ENCODE data around the gene LRIG1.

Gene LRIG1

GRCh38 chr3:66410976-66411375 lies 89.8 kb downstream of the LRIG1 start:
- Histone ChIP-seq H3K27ac (ENCODE audit: low read length) (no peak overlapping the region), H3K36me3 (ENCODE audit: control insufficient read depth, insufficient read depth, low read length) (peaks cover 47% of the 10 kb centered on the region), H3K9me3 (ENCODE audit: control insufficient read depth, insufficient read depth, low read length) (no peaks in the 10 kb centered on the region), H3K4me1 (ENCODE audit: control insufficient read depth, insufficient read depth, low read length) (peaks cover 5% of the 10 kb centered on the region), H3K4me3 (ENCODE audit: low read length) (no peak overlapping the region), H3K27me3 (ENCODE audit: control insufficient read depth, insufficient read depth, low read length) (no peaks in the 10 kb centered on the region)
- no CpG with 5 or more reads among the region's 7 CpGs for WGBS (ENCODE audit: insufficient coverage, insufficient read length)
- DNase-seq (ENCODE audit: low read depth, low spot score), result no peak

DNA sequence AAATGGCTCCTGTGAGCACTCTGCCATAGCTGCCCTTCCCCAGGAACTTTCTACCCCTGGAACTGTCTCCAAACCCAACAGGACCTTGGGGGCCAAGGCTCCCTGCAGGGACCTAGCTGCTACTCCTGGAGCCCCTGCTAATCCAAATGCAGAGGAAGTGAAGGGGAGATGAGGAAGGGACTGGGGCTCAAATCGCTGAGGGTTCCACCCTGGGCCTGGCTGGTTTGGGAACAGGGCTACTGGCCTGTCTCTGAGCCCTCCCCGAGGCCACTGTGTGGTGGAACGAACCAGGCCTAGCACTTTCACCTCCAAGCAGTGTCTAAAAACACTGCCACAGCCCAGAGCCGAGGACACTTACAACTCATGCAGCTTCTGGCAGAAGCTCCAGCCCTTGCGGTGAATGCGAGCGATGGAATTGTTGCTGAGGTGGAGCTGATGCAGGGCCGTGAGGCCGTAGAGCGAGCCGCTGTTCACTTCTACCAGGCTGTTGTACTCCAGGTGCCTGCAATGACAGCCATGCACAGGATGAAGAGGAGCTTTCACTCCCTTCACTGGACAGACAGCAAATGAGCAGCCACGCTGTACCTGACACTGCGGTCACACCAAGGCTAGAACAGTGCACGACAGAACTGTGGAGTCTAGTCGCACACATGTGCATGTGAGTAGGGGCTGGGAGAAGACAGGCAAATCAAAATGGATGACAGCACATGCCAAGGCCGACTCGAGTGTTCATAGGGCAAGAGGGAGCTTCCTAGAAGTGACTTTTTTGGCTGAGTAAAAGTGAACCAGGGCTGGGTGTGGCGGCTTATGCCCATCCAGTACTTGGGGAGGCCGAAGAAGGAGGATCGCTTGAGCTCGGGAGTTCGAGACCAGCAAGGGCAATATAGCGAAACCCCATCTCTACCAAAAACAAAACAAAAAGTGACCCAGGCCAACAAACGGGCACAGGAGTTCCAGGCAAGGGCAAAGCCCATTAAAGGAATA lies 90.8 kb downstream of the LRIG1 start:
- Histone ChIP-seq H3K27ac (ENCODE audit: low read length) (no peak overlapping the region), H3K4me1 (ENCODE audit: control insufficient read depth, insufficient read depth, low read length) (peaks cover 5% of the 10 kb centered on the region)
- no CpG with 5 or more reads among the region's 24 CpGs for WGBS (ENCODE audit: insufficient coverage, insufficient read length)

DNA sequence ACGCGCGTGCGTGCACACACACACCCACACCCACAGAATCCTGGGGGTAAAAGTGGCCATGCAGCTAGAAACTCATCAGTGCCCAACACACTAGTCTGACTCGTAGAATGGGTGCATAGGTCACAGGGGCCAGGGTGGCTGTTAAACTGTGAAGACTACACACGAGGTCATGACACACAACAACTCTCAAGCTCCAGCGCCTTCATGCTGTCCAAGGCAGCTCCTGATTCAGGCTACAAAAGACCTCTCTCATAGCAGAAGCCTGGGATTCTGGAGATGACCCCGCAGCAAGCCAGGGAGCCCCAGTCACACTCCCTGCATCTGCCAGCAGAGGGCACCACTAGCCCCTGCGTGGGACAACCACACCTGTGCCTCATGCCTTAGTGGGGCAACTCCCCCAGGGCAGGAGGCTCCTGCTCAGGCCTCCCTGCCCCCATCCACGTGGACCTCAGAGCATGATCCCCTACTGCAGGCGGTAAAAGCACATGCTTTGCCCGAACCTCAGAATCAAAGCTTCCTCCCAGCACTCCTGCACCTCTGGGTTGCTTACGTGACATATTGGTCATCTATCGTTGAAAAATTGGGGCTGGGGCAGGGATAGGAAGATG lies 93.1 kb downstream of the LRIG1 start:
- Histone ChIP-seq H3K27me3 (ENCODE audit: control insufficient read depth, insufficient read depth, low read length) (no peaks in the 10 kb centered on the region), H3K4me1 (ENCODE audit: control insufficient read depth, insufficient read depth, low read length) (peaks cover 5% of the 10 kb centered on the region), H3K36me3 (ENCODE audit: control insufficient read depth, insufficient read depth, low read length) (peaks cover 51% of the 10 kb centered on the region), H3K27ac (ENCODE audit: low read length) (no peak overlapping the region), H3K9me3 (ENCODE audit: control insufficient read depth, insufficient read depth, low read length) (no peaks in the 10 kb centered on the region), H3K4me3 (ENCODE audit: low read length) (no peak overlapping the region)
- DNase-seq (ENCODE audit: low read depth, low spot score), result peak; percentile 63
- WGBS (ENCODE audit: insufficient coverage, insufficient read length), result no CpG with 5 or more reads among the region's 14 CpGs

More for the DNA sequence above, 90.8 kb downstream of the LRIG1 start:
- H3K36me3 ChIP-seq (ENCODE audit: control insufficient read depth, insufficient read depth, low read length), result peaks cover 52% of the 10 kb centered on the region
- no peak overlapping the region for H3K4me3 ChIP-seq (ENCODE audit: low read length)
- no peak for DNase-seq (ENCODE audit: low read depth, low spot score)
- no peaks in the 10 kb centered on the region for H3K27me3 ChIP-seq (ENCODE audit: control insufficient read depth, insufficient read depth, low read length)
- H3K9me3 ChIP-seq (ENCODE audit: control insufficient read depth, insufficient read depth, low read length), result no peaks in the 10 kb centered on the region

GRCh38 chr3:66406831-66407610 lies 93.8 kb downstream of the LRIG1 start:
- no peaks in the 10 kb centered on the region for H3K9me3 ChIP-seq (ENCODE audit: control insufficient read depth, insufficient read depth, low read length)
- peaks cover 48% of the 10 kb centered on the region for H3K36me3 ChIP-seq (ENCODE audit: control insufficient read depth, insufficient read depth, low read length)
- WGBS (ENCODE audit: insufficient coverage, insufficient read length), result no CpG with 5 or more reads among the region's 17 CpGs
- no peak overlapping the region for H3K27ac ChIP-seq (ENCODE audit: low read length)
- peaks cover 3% of the 10 kb centered on the region for H3K4me1 ChIP-seq (ENCODE audit: control insufficient read depth, insufficient read depth, low read length)
- DNase-seq (ENCODE audit: low read depth, low spot score), result no peak
- no peaks in the 10 kb centered on the region for H3K27me3 ChIP-seq (ENCODE audit: control insufficient read depth, insufficient read depth, low read length)
- H3K4me3 ChIP-seq (ENCODE audit: low read length), result no peak overlapping the region

- Histone ChIP-seq H3K9me3 (ENCODE audit: control insufficient read depth, insufficient read depth, low read length) (no peaks in the 10 kb centered on the region), H3K27ac (ENCODE audit: low read length) (no peak overlapping the region), H3K36me3 (ENCODE audit: control insufficient read depth, insufficient read depth, low read length) (peaks cover 47% of the 10 kb centered on the region), H3K27me3 (ENCODE audit: control insufficient read depth, insufficient read depth, low read length) (no peaks in the 10 kb centered on the region), H3K4me3 (ENCODE audit: low read length) (no peak overlapping the region), H3K4me1 (ENCODE audit: control insufficient read depth, insufficient read depth, low read length) (peaks cover 6% of the 10 kb centered on the region)
- no CpG with 5 or more reads among the region's 5 CpGs for WGBS (ENCODE audit: insufficient coverage, insufficient read length)
- DNase-seq (ENCODE audit: low read depth, low spot score), result no peak
Measured at GRCh38 chr3:66406163-66406562, 94.7 kb downstream of the LRIG1 start.

DNA sequence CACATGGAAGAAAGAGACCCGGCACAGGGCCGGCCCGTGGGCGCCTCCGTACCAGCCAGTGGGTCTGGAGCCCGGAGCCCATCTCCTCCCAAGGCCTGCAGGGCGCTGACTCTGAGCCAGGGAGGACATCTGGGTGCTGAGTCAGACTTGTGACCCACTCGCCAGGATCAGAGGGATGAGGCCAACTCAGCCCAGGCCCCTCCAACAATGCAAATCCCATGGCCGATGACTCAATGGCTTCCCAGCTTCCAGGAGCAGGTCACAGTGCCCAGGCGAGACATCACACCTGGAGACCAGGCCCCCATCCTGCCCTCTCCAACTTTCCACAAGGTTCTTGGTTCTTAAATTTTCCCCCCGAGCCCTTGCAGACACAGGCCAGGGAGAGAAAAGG lies 95.1 kb downstream of the LRIG1 start:
- peaks cover 45% of the 10 kb centered on the region for H3K36me3 ChIP-seq (ENCODE audit: control insufficient read depth, insufficient read depth, low read length)

DNA sequence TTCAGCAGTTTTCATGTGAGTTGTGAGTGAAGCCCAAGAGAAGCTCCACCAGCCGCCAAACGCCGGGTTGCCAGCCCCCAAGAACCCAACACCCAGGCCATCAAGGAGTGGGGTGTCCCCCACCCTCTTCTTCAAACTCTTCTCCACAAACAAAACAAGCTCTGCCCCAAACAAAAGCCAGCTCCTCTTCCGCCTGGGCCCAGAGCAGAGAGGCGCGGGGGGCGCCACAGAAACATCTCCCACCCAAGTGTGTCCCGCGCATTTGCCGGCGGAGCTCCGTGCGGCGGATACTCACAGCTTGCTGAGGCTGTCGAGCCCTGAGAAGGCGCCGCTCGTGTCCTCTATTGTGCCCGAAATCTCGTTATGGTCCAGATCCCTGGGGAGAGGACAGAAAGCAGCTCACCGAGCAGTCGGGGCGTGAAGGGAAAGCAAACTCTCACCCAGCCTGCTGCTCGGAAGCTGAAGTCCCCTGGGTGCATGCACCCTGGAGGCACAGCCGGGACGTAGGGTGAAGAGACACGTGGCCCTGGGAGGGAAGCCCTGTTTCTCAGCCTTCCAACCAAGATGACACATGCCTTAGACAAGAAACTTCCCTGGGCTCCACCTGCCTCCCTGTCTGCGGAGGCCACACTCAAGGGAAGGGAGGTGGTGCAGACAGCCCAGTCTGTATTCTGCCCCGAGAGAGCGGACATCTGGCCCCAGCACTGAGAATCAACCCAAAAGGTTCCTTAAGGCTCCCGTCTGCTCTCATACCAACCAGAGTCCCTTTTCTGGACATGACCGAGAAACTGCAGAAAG lies 95.7 kb downstream of the LRIG1 start:
- Histone ChIP-seq H3K9me3 (ENCODE audit: control insufficient read depth, insufficient read depth, low read length) (no peaks in the 10 kb centered on the region), H3K4me1 (ENCODE audit: control insufficient read depth, insufficient read depth, low read length) (peaks cover 6% of the 10 kb centered on the region), H3K27me3 (ENCODE audit: control insufficient read depth, insufficient read depth, low read length) (no peaks in the 10 kb centered on the region), H3K36me3 (ENCODE audit: control insufficient read depth, insufficient read depth, low read length) (peaks cover 42% of the 10 kb centered on the region), H3K4me3 (ENCODE audit: low read length) (no peak overlapping the region), H3K27ac (ENCODE audit: low read length) (no peak overlapping the region)
- WGBS (ENCODE audit: insufficient coverage, insufficient read length), result no CpG with 5 or more reads among the region's 32 CpGs
- DNase-seq (ENCODE audit: low read depth, low spot score), result no peak

More for the DNA sequence above, 95.1 kb downstream of the LRIG1 start:
- no peak overlapping the region for H3K27ac ChIP-seq (ENCODE audit: low read length)
- no CpG with 5 or more reads among the region's 11 CpGs for WGBS (ENCODE audit: insufficient coverage, insufficient read length)
- H3K27me3 ChIP-seq (ENCODE audit: control insufficient read depth, insufficient read depth, low read length), result no peaks in the 10 kb centered on the region
- DNase-seq (ENCODE audit: low read depth, low spot score), result no peak
- H3K4me3 ChIP-seq (ENCODE audit: low read length), result no peak overlapping the region
- peaks cover 6% of the 10 kb centered on the region for H3K4me1 ChIP-seq (ENCODE audit: control insufficient read depth, insufficient read depth, low read length)
- H3K9me3 ChIP-seq (ENCODE audit: control insufficient read depth, insufficient read depth, low read length), result no peaks in the 10 kb centered on the region

- peaks cover 36% of the 10 kb centered on the region for H3K36me3 ChIP-seq (ENCODE audit: control insufficient read depth, insufficient read depth, low read length)
- no peaks in the 10 kb centered on the region for H3K27me3 ChIP-seq (ENCODE audit: control insufficient read depth, insufficient read depth, low read length)
- WGBS (ENCODE audit: insufficient coverage, insufficient read length), result no CpG with 5 or more reads among the region's 15 CpGs
- DNase-seq (ENCODE audit: low read depth, low spot score), result no peak
- H3K4me1 ChIP-seq (ENCODE audit: control insufficient read depth, insufficient read depth, low read length), result peaks cover 6% of the 10 kb centered on the region
- no peak overlapping the region for H3K27ac ChIP-seq (ENCODE audit: low read length)
- no peaks in the 10 kb centered on the region for H3K9me3 ChIP-seq (ENCODE audit: control insufficient read depth, insufficient read depth, low read length)
- H3K4me3 ChIP-seq (ENCODE audit: low read length), result no peak overlapping the region
Measured at GRCh38 chr3:66404197-66404596, 96.6 kb downstream of the LRIG1 start.

GRCh38 chr3:66403323-66403990 lies 97.4 kb downstream of the LRIG1 start:
- Histone ChIP-seq H3K27me3 (ENCODE audit: control insufficient read depth, insufficient read depth, low read length) (no peaks in the 10 kb centered on the region), H3K36me3 (ENCODE audit: control insufficient read depth, insufficient read depth, low read length) (peaks cover 39% of the 10 kb centered on the region), H3K4me3 (ENCODE audit: low read length) (no peak overlapping the region), H3K9me3 (ENCODE audit: control insufficient read depth, insufficient read depth, low read length) (no peaks in the 10 kb centered on the region), H3K27ac (ENCODE audit: low read length) (no peak overlapping the region), H3K4me1 (ENCODE audit: control insufficient read depth, insufficient read depth, low read length) (peaks cover 6% of the 10 kb centered on the region)
- no peak for DNase-seq (ENCODE audit: low read depth, low spot score)
- no CpG with 5 or more reads among the region's 13 CpGs for WGBS (ENCODE audit: insufficient coverage, insufficient read length)

Measured in iPS DF 6.9 (cell line).